Urothelium cell line (cell line): Measurements from ENCODE around the gene EFHC1.
"Not testable (repeated sequence)": the region's sequence is repeated elsewhere in the genome, so short reads cannot be mapped to it uniquely, and the experiment has no call there.

Experiments used
- DNase-seq: peaks from one replicate; pipeline ENCODE4 v3.0.0; 2011; ENCODE audit warnings: low spot score, mixed read lengths
- FAIRE-seq: peaks from 2 replicates; lab custom pipeline; 2011; peaks lifted over from hg19 to GRCh38; lab: Jason Lieb, UNC

Gene EFHC1

DNA sequence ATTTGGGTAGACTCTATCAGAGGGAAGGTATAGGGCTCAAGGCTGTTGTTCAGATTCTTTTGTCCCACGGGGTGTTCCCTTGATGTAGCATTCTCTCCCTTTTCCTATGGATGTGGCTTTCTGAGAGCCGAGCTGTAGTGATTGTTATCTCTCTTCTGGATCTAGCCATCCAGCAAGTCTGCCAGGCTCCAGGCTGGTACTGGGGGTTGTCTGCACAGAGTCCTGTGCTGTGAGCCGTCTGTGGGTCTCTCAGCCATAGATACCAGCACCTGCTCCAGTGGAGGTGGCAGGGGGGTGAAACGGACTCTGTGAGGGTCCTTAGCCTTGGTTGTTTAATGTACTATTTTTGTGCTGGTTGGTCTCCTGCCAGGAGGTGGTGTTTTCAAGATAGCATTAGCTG, 13.2 kb downstream of the EFHC1 start:
- not testable (repeated sequence) for DNase-seq, FAIRE-seq

DNA sequence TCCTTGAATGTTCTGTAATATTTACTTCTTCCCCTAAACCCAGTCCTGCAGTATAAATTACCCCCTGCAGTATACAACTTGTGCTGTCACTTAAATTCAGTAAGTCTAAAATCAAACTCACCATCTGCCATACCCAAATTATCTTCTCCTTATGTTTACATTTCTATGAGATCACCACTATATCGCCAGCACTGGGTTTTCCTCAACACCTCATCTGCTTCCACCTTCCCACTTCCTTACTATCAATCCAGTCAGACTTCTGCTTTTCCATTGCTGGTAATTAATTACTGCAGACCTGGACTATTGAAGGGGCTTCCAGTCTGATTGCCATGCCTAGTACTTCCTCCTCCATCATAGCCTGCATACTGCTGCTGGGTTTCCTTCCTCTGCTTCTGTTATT, 15.2 kb downstream of the EFHC1 start:
- no peak for FAIRE-seq

DNA sequence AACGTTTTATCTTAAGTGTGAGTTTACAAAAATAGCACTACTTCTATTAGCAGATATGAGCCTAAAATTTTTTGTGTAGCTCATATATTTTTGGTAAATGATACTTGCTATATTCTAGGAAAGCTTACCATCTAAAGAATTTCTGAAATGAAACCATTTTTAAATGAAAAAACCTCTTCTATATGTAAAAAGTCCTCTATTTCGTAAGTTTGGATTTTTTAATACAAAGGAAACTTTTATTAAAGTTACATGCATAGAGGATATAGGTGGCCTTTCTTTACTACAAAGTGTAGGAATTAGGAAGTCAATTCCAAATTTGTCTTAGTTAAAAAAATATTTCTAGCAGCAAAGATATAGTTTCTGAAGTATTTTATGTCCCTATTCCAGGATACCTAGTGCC, 18.8 kb downstream of the EFHC1 start:
- DNase-seq (no peak), FAIRE-seq (no peak)

More for the DNA sequence above, 15.2 kb downstream of the EFHC1 start:
- DNase-seq = no peak

DNA sequence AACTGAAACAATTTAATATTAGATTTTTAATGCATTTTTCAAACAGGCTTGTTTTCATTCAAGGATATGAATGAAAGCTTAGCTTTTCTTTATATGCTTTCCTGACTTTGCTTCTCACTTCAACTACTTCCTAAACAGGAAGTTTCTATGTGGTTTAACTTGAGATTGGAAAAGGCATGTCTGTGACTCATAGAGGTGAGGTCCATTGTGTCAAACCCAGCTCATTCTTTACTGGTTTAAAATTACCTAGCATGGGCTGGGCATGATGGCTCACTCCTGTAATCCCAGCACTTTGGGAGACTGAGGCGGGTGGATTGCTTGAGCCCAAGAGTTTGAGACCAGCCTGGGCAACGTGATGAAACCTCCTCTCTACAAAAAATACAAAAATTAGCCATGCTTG, 34.4 kb downstream of the EFHC1 start:
- peak; percentile 65 for DNase-seq
- FAIRE-seq = no peak

DNA sequence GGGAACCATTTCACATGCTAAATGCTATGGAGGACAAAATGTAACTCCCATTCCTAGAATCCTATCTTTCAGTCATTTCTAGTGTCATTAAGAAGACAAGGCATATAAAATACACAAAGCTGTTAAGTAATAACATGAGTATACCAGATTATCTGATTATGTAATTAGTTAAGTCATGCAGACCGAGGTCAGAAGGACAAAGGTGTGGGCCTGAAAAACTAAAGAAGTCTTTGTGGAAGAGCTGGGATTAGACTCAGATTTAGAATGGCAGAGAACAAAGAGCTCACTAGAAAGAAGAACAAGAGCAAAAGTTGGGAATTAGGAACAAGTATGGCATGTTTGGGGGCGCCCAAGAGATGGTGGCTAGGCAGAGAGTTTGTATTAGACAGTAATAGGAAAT, 37.0 kb downstream of the EFHC1 start:
- DNase-seq = no peak

DNA sequence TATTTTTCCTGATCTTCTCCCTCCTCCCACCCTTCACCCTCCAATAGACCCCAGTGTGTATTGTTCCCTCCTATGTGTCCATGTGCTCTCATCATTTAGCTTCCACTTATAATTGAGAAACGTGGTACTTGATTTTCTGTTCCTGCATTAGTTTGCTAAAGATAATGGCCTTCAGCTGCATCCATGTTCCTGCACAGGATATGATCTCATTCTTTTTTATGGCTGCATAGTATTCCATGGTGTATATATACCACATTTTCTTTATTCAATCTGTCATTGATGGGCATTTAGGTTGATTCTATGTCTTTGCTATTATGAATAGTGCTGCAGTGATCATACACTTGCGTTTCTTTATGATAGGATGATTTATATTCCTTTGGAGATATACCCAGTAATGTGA, 41.1 kb downstream of the EFHC1 start:
- not testable (repeated sequence) for DNase-seq
- peak; percentile 63 for FAIRE-seq

More for the DNA sequence above, 37.0 kb downstream of the EFHC1 start:
- FAIRE-seq = no peak

DNA sequence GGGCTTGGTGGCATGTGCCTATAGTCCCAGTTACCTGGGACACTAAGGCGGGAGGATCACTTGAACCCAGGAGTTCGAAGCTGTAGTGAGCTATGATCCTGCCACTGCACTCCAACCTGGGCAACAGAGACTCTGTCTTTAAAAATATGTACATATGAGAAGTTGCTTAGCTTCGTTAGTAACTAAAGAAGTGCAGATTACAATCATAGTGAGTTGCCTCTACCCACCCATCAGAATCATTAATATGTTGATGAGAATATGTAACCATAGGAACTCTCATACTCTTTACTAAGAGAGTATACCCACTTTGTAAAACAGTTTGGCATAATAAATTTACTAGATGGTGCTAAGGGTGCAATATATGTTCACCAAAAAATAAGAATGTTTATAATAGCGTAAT, 54.0 kb downstream of the EFHC1 start:
- DNase-seq (no peak), FAIRE-seq (no peak)

DNA sequence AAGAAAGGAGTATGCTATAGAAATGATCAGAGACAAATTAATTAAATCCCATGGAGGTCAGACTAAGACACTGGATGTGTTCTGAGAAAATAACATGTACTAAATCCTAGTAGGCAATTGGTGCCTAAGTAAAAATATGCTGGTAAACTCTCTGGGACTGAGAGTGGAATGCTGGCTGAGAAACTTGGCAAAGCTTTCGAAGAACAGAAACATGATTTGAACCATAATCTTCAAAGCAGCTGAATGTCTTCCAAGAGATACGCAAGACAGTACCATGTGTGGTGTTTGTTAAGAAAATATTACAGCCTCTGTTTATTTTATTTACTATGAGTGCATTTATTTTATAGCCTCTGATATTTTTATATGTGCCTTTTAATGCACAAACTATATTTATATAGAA, 55.2 kb downstream of the EFHC1 start:
- FAIRE-seq = no peak

DNA sequence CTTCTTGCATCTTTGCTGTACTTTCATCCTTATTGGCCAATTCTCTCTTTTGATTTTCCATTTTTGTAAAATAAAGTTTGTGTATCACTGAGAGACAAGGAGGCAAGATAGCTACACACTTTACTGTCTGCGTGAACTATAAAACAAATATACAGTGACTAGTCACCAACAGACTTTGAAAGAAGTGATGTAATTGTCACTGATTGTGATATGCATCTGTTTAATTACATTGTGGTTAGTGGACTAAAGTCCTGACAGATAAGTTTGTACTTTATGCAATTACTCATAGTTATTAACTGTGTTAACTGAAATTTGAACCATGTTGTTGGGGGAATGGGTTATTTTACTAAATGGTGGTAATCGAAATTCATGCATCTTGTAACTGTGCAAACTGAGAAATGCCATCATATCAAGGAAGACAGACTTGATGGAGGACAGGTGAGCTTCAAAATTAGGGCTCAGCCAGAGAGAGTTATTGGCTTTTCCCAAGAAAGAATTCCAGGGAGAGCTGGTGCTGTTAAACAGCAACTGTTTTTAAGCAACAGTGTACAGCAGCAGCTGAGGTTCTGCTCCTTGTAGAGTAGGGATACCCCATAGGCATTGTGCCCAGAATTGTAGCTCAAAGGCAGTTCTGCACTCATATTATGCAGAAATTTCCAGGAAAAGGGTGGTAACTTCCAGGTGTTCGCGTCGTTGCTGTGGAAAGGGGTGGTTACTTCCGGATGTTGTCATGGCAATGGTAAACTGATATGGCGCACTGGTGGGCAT, 62.9 kb downstream of the EFHC1 start:
- DNase-seq (no peak), FAIRE-seq (peak; percentile 59)

More for the DNA sequence above, 55.2 kb downstream of the EFHC1 start:
- no peak for DNase-seq

DNA sequence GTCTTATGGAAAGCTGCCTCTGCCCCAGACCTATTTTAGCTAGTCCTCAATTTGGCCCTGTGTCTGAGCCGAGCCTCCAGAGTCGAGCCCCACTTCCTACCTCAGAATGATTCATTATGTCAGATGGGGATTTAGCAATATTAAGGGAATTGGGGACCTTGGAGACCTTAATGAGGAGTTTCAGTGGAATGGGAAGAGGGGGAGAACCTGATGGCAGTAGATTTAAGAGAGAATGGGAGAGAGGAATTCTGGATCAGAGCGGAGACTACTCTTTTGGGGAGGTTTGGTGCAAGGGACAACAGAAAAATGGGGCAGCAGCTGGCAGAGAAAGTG, 63.5 kb downstream of the EFHC1 start:
- no peak for DNase-seq
- FAIRE-seq = no peak

DNA sequence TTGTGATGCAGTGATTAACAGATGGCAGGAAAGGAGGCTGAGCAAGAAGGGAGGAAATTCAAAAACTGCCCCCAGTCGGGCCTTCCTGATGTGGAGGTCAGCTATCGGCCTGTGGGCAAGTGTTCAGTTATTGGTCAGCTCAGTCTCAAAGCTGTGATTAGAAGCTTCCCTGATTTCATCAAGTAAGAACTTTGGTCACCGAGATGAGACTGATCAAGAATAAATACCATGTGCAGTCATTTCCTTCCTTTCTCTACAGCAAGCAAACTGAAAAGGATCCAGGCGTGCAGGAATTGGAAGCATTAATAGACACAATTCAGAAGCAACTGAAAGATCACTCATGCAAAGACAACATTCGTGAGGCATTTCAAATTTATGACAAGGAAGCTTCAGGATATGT, 69.7 kb downstream of the EFHC1 start:
- DNase-seq (no peak), FAIRE-seq (no peak)

DNA sequence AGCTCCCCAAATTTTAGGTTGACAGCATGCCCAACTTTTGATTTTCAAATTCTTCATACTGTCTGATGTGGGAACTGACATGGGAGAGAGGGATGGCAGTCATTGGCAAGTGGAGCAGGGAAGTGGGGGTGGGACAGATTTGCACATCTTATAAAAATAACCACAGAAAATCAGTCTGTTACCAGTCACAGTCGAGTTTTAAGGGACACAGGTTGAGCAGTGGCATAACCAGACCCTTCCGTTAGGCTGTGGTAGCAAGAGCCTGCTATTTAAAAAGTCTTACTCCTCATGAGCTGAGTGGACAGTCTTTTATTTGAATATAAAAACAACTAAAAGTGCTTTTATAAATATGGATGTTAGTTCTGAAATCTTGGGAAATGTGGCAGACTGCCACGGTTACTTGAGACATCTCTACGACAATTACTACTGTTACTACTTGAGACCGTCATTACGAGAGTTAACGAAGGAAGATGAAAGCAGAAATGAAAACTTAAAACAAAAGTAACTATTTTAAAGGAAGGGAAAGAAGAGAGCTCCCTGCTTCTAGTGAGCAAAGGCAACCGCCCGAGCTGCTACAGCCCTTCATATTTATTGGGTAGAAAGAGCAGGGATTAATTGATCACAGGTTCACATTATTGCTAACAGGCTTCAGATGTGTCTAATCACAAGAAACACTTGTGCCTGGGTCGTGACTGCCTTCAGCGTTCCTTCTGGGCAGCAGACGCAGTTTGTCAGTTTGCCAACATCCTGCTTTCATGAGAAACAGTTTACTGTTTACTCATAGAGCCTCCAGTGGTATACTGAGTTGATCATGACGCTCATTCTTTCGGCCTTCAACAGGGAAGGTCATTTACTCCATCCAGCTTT, 71.3 kb downstream of the EFHC1 start:
- no peak for DNase-seq
- FAIRE-seq = no peak

DNA sequence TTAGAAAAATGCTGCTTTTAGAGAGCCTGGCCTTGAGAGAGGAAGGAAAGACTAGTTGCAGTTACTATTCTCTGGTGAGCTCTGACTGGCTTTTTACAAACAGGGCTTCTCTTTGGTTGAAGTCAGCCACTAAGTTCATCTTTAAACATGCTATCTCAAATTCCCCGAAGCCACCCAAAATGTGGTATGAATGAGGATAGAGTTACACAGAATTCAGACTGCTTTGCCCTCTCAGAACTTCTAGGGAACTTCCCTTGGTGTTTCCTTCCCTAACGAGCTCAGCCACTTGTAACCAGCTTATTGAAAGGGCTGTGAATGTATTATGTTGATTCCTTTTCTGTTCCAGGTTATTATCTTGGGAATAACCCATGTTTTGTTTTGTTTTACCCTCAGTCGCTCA, 73.5 kb downstream of the EFHC1 start:
- DNase-seq (no peak), FAIRE-seq (no peak)

DNA sequence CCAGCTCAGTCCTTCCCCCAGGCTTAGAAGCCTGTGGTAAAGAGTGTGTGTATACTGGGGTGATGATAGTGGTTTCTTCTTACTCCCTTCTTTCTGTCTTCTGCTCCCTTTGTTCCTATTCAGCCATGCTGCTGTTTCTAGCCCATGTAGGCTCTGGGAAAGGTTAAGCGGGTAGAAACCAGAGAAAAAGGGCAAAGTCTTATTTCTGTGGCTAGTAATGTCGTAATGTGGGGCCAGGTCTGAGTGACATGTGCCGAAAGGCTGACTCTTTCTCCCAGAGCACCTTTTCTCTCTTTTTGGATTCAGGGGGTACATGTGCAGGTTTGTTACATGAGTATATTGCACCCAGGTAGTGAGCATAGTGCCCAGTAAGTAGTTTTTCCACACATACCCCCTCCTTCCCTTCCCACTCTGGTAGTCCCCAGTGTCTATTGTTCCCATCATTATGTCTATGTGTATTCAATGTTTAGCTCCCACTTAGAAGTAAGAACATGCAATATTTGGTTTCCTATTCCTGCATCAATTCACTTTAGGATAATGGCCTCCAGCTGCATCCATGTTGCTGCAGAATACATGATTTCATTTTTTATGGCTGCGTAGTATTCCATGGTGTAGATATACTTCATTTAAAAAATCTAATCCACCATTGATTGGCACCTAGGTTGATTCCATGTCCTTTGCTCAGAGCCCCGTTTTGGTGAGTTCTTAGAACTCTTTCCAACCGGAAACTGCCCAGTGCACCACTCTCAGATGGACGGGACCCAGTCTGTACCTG, 74.3 kb downstream of the EFHC1 start:
- DNase-seq = no peak
- FAIRE-seq = no peak

DNA sequence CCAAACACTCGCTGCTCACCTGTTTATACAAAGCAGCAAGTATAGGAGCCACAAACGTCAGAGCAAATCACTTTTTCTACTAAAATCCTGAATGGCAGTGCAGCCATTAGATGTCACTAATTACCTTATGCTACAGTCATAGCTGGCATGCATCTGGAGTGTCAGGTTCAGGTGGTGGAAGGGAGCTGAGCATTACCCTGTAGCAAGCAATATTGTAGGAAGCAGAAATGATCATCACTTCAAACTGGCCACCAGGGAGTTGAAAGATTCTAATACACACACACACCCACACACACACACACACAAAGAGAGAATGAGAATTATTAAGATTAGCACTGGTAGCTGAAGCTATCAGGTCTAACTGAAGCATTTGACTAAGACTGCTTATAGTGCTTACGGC, 75.8 kb downstream of the EFHC1 start:
- FAIRE-seq (no peak), DNase-seq (no peak)

DNA sequence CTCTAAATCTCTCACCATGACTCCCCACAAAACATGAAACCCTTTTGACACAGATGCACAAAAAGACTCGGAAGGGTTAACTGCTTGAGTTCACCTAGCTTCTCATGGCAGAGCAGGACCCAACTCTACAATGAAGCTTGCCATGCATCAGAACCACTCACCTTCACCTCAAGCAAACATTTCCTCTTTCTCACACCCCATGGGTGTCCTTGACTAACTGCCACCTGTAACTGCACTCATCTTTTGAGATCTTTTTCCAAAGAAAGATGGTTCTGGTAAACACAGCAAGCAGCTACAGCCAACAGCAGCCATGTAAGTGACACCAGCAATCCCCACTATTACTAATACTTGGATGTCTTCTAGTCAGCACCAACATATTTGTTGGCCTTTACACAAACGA, 76.5 kb downstream of the EFHC1 start:
- no peak for DNase-seq
- no peak for FAIRE-seq

DNA sequence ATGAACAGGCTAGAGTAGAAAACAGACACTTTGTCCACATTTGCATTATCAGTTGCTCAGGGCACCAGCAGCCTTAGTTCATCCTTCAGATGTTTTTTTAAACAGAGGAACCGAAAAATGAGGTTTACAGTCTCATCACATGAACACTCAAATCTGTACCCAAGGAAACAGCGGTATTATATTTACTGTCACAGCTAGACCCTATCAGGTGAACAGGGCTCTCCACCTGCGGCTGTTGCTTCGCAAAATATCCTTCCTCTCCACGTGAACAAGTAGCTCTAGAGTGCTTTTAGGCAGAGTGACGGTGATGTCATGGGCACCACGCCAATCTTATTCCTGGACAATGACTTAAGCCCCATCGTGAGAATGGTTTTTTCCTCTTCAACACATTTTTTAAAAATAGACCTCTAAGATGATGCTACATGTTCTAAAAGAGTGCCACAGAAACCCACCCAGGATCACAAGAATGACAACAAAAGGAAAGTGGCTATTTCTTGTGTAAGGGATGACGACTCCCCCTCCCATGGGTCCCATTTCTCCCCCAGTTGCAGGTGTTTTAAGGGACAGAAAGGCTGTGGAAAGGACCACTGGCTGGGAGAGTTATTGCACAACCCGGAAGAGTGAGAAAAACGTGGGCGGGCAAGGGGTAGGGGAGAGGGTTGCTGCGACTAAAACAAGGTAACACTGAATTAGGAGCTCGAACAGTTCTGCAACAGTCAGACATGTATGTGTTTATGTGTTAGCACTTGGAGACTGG, 77.7 kb downstream of the EFHC1 start:
- FAIRE-seq = no peak
- DNase-seq = no peak

DNA sequence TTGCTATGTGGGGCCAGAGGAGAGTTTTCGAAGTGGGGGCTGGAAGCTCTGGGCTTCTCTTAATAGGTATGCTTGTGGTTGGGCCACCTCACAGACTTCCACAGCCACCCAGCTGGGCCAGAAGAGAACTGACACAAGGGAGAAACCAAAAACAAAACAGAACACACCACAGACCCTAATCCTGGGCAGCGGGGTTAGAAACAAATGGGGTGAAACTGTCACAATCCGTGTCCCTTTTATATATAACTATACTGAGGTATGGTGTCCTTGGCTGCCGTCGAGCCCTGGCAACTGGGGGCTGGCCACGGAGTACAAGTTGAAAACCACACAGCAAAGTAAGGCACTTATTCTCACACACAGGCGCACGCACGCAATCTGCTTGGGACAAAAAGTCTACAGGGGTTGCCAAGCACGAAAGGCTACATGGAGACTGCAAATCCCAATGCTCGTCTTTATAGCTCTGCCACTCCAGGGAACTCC, 78.4 kb downstream of the EFHC1 start:
- no peak for FAIRE-seq
- DNase-seq = no peak

DNA sequence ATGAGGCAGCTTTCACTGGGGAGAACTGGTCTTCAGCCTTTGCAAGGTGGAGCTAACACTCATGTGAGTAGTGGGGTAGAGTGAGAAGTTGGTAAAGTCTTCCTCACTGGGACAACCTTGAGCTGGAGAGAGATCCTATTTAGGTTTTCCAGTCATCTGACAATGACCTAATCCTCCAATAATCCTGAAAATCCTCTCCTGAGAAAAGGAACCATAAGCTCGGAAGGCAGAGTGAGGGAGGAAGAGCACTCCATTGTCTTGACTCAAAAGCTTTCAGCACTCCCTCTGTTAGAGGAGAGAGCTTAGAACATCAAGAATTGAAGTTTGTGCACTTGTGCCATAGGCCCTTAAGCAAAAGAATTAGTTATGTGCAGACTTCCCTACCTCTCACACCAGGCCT, 78.9 kb downstream of the EFHC1 start:
- FAIRE-seq = no peak
- DNase-seq = no peak

DNA sequence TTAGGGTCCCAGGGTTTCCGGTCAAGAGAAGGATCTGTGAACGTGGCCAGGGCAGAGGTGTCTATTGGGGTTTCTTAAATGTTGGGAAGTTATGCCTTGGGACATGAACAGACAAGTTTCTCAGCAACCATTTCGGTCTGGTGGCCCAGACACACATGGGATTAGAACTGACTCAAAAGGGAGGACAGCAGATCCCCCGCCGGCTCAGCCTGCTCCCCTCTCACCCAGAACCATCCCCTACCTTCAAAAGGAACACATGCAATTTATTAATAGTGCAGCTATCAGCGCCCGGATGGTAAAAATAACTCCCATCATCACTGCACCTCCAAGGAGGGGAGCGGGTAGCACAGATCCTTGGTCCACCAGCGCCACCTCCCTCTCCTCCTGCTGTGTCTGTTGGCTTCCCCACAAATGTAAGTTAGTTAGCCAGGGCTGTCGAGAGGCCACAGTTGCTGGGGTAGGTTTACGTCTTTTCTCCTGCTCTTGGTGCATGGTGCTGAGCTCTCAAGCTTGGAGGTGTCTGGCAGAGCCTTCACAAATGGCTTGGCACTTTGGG, 79.6 kb downstream of the EFHC1 start:
- FAIRE-seq (no peak), DNase-seq (no peak)
